ENCODE measurements around the gene KLHL40.

KLHL40 gene

DNA sequence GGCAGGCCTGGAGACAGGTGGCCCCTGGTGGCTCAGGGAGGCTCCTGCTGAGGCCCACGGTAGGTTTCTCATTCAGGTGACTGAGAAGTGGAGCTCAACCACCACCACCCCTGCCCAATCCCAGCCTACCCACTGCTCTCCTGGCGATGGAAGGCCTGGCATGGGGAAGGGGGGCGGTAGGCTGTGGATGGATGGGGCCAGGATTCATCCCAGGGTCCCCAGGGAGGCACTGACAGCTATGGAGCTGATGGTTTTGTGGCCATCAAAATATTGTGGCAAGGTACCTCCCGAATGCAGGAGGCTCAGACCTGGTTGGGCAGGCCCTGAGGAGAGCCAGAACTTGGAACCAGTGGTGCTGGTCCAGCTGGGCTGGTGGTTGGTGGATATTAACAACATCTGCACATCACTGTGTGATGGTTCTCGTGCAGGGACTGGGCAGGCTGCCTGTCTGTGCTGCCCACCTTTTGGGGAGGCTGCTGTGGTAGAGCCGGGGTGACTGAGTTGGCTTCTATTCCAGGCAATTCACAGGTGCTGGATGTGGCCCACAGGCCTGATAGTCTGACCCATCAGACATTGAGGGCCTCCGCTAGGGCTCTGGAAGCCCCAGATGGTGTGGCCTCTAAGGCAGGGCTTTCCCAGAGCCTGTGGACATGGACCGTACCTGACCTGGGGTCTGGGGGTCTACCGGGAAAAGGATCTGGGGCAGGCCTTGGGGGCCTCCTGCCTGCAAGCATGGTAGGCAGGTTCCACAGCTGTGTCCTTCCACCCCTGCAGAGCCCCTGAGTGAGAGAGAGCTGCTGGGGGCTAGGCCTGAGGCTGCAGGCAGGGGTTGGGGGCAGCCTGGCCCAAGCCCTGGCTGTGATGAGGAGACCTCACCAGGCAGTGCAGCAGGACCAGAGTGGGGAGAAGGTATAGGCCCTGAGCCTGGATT lies 28.4 kb upstream of the KLHL40 start:
- DNase-seq (ENCODE audit: low spot score), result no peak

DNA sequence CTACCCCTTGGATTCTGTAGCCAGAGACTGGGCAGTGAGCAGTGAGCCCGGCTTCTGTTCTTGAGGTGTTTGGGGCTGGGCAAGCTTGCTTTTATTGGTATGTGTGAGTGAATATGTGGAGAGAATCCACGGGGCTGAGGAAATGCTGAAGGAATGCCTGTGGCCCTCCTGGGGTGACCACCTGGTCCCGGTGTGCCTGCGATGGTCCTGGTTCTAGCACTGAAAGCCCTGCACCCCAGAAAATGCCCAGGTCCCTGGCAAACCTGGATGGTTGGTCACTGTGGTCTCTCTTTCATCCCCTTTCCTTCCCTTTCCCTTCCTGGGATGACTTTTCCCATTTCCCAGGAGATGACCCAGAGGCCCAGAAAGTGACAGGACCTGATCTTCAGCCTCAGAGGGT lies 27.7 kb upstream of the KLHL40 start:
- no peak for DNase-seq (ENCODE audit: low spot score)

DNA sequence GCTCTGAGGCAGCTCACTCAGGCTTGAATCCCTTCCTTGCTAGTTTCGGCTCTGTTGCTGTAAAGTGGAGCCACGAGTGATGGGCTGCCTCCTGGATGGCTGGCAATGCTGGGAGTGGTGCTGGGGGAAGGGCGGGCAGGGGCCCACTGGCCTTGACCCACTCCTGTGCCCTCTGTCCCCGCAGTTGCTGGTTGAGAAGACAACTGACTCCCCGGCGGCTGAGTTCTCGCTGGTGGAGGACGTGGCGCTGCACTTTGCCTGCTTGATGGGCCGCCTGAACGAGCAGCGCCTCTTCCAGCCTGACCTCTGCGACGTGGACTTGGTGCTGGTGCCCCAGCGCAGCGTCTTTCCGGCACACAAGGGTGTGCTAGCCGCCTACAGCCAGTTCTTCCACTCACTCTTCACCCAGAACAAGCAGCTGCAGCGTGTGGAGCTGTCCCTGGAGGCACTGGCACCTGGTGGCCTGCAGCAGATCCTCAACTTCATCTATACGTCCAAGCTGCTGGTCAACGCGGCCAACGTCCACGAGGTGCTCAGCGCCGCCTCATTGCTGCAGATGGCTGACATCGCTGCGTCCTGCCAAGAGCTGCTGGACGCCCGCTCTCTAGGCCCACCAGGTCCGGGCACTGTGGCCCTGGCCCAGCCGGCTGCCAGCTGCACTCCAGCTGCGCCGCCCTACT lies 27.1 kb upstream of the KLHL40 start:
- no peak for DNase-seq (ENCODE audit: low spot score)

DNA sequence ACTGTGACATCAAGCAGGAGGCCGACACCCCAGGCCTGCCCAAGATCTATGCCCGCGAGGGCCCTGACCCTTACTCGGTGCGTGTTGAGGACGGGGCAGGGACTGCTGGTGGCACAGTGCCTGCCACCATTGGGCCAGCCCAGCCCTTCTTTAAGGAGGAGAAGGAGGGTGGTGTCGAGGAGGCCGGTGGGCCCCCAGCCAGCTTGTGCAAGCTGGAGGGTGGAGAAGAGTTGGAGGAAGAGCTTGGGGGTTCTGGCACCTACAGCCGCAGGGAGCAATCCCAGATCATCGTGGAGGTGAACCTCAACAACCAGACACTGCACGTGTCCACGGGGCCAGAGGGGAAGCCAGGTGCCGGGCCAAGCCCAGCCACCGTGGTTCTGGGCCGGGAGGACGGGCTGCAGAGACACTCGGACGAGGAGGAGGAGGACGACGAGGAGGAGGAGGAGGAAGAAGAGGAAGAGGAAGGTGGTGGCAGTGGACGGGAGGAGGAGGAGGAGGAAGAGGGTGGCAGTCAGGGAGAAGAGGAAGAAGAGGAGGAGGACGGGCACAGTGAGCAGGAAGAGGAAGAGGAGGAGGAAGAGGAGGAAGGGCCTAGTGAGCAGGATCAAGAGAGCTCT lies 26.5 kb upstream of the KLHL40 start:
- no peak for DNase-seq (ENCODE audit: low spot score)

DNA sequence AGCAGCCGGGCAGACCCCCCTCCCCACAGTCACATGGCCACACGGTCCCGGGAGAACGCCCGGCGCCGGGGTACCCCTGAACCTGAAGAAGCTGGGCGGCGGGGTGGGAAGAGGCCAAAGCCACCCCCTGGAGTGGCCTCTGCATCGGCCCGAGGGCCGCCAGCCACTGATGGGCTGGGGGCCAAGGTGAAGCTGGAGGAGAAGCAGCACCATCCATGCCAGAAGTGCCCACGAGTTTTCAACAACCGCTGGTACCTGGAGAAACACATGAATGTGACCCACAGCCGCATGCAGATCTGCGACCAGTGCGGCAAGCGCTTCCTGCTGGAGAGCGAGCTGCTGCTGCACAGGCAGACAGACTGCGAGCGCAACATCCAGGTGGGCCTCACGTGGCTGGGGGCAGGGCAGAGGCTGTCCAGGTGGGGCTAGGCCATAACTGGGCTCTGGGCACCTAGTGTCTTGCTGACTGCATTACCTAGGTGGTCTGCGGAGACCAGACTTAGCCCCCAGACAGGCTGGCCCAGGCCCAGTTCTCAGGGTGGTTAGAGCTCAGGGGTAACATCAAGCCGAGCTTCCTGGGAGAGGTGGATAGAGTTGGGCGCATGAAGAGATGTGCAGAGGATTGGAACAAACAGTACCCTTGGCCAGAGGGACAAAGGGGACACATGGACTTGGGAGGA lies 25.7 kb upstream of the KLHL40 start:
- no peak for DNase-seq (ENCODE audit: low spot score)

DNA sequence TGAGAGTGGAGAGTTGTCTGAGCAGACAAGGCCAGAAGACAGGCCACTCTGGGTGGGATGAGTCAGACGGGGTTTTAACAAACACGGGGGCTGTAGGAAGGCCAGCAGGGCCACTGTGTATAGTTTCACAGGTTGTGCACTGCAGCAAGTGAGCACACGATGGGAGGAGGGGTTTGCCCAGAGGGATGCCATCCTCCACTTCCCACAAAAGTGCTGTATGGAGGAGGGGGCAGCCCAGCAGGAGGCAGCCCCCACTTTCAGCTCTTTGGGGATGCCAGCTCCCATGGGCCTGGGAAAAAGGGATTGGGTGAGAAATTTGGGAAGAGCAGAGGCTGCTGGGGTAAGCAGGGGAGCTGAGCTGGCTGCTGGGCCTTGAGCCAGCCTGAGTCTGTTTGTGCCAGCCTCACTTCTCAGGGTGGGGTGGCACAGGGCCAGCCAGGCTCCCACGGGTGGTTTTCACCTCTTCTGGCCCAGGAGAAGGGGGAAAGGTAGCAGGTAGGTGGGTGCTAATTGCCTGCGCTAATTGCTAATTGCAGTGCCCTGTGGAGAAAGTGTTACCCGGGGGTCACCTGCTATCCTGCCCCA lies 25.1 kb upstream of the KLHL40 start:
- no peak for DNase-seq (ENCODE audit: low spot score)

DNA sequence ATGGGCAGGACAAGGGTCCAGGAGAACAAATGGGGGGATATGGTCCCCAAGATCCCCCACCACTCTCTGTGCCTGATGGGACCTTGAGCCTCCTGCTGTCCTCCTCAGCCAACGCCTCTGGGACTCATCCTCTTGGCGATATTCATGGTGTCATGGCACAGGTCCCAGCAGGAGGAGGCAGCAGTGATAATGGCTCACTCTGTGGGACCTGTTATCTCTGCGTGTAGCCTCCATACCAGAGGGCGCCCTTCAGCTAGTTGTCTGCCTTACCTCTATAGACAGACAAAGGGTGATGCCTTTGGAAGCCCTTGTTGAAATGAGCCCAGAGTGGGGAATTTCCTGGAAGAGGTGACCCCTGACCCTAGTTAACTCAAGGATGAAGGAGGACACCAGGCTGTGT lies 24.4 kb upstream of the KLHL40 start:
- DNase-seq (ENCODE audit: low spot score), result no peak

DNA sequence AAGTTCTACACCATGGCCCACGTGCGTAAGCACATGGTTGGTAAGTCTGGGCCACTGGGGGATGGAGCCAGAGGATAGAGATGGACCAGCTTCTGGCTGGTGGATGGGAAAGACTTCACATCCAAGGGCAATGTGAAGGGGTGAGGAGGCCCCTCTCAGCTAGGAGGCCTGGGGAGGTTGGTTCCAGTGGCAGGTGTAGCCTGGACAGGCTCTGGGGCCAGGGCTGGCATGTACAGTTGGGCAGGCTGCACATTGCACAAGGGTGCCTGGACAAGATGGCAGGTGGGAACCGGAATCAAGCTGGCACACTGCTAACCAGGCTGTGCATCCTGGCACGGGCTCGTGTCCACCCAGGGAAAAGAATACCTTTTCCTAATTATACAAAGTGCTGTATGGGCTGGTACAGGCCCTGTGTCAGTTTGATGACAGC lies 23.7 kb upstream of the KLHL40 start:
- no peak for DNase-seq (ENCODE audit: low spot score)

DNA sequence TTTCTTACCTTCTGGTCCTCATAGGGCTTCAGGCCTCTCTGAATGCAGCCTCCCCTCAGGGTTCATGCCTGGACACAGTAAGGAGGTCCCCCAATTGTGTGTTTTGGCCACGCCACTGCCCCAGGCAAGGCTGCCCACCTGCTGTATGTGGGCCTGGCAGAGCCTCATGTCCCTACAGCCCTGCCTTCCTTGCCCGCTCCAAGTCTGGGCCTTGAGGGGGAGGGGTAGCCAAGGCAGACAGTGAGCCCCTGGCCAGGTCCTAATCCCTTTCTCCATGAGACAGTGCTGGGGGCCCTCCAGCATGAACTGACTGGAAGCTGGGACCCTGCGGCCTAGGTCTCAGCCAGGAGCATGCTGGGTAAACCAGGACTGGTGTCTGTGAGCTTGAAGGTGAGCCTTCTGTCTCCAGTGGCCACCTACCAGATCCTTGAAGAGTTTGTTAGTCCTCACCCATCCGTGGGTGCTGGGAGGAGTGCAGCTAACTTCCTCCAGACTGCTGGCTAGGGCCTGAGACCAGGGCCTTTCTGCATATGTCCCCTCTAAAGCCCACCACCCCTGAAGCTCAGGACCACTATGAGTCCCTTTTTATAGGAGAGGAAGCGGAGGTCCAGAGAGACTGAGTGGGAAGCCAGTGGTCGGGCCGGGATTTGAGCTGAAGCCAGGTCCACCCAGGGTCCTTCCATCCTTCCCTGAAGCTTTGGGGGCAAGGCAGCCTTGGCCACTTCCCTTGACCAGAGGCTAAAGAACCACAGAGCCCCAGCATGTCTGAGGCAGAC lies 23.1 kb upstream of the KLHL40 start:
- DNase-seq (ENCODE audit: low spot score), result no peak

DNA sequence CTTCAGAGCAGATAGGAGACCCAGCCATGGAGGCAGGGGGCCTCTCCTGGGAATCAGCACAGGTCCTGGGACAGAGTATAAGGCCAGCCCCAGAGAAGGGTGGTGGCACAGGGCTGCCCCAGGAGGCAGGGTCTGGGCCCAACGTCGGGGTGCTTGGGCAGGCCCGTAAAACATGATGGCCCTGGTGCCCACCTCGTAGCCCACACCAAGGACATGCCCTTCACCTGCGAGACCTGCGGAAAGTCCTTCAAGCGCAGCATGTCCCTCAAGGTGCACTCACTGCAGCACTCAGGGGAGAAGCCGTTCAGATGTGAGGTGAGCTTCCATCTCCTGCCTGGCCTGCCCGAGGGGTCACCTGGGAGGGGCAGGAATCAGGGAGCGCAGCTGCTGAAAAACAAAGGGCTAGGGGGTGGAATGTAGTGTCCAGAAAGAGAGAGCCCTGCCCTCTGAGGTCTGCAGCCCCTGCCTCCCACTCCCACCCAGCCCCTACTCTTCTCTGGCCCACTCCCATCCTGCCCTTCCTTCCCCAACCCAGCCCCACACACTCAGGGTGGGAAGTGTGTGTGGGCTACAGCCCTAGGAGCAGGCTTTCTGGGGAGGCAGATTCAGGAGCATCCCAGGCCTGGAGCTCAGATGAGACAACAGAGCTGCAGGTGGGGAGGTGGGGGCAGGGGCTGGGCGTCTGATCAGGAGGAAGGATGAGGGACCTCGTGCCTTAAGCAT lies 22.4 kb upstream of the KLHL40 start:
- no peak for DNase-seq (ENCODE audit: low spot score)

DNA sequence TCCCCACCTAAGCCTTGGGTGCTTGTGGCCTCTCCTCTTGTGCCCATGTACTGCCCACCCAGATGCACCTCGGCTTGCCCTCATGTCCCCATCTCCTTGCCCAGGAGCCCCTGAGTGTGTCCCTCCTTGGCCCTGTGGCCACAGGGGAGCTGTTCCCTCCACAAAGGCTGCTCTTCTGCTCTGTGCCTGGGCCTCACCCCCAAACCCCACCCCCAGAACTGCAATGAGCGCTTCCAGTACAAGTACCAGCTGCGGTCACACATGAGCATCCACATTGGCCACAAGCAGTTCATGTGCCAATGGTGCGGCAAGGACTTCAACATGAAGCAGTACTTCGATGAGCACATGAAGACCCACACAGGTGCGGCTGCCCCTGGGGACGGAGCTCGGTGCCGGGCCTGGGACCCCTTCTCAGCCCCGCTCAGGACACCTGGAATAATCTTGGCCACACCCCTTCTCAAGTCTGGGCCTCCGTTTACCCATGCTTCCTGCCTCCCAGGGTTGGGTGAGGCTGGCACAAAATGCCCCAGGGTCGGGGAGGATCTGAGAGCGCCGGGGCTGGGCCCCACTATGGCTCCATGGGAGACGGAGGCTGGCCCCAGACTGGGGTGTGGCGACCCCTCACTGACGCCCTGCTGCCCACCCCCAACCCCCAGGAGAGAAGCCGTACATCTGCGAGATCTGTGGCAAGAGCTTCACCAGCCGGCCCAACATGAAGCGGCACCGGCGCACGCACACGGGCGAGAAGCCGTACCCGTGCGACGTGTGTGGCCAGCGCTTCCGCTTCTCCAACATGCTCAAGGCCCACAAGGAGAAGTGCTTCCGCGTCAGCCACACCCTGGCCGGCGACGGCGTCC lies 21.5 kb upstream of the KLHL40 start:
- DNase-seq (ENCODE audit: low spot score), result no peak

DNA sequence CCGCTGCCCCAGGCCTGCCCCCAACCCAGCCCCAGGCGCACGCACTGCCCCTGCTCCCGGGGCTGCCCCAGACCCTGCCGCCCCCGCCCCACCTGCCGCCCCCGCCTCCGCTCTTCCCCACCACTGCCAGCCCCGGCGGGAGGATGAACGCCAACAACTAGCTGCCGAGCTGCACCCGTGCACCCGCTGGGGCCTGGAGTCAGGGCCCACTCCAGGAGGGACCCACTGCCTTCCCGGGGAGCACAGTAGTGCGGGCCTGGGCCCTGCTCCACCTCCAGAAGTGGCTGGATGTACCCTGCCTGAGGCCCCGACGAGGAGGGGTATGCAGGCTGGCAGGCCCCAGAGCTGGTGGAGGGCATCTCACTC lies 20.9 kb upstream of the KLHL40 start:
- no peak for DNase-seq (ENCODE audit: low spot score)

DNA sequence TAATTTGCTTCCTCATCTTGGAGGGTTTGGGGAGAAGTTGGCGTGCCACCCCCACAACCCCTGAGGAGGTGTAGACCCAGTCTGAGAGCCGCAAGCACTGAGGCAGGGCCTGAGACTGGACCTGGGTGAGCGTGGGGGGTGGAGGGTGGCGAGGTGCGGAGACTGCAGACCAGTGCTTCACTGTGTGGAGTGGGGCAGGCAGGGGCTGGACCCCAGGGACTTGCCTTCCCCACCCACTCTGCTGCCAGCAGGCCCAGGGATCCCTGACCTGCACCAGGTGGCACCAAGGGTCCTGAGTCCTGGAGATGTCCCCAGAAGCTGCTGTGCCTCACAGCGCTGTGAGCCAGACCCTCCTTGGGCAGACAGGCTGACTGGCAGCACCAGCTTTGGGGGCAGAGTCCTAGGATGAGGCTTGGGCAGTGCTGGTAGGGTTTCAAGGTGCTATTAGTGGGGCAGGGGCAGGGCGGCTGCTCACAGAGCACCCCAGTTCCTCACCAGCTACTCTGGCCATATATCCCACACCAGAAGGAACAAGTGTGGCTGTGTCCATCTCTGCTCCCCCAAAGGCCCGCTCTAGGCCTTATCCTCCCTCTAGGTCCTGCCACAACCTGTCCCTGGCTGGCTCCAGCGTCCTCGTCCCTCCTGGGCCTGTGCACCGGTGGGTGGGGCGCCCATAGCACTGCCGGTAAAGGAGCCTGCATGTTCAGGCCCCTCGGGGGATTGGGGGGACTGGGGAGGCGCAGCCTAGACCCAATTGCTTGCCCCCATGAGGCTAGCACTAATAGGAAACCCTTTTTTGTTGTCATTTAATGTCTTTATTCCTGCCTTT lies 20.1 kb upstream of the KLHL40 start:
- DNase-seq (ENCODE audit: low spot score), result no peak

DNA sequence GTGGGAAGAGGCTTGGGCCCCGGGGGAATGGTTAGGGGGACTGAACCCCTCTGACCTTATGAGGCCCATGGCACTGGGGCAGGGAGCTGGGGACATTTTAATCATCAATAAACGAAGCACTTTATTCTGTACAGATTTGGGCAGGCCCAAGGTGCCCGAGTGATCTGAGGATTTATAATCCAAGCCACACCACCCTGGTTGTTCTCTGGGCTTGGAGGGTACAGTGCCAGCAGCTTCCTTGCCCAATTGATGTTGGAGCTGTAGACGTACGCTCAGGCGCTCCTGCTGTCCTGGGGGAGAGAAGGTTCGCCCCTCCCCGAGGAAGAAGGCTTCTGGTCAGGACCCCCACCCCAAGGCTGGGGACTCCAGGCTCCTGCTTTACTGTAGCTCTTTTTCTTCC lies 19.3 kb upstream of the KLHL40 start:
- DNase-seq (ENCODE audit: low spot score), result no peak

DNA sequence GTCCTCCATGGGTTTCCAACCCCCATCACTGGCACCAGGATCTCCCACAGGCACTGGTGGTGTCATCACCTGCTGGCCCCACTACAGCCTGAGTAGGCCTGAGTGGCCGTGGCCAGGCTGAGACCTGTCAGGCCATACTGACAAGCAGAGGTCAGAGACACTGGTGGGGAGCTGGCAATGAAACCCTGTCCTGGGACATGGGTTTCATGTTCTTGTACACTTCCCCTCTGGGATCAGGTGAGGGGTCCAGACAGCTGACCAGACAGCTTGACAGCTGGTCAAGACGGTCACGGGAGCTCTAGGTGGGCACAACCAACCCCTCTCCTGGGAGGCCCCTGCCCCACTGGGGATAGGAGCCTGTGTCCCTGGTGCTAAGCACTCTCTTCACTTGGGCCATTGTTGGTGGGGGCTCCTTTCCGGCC lies 18.7 kb upstream of the KLHL40 start:
- DNase-seq (ENCODE audit: low spot score), result no peak

DNA sequence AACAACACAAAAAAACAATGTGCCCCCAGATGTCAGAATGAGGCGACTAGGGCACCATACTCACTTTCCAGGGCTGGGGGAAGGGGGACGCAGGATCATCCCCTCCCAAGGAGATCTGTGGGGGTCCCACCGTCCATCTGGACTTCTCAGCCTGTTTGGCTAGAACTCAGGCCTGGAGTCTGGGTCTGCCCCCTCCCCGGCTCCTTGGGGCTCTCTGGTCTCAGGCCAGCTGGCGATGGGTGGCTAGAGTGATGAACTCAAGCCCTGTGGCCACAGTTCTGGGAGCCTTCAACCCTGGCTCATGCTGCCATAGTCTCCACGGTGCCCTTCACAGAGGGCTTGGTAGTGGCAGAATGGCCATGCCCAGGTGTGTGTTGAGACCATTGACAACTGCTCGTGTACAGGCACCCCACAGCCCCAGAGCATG lies 18.2 kb upstream of the KLHL40 start:
- DNase-seq (ENCODE audit: low spot score), result no peak

DNA sequence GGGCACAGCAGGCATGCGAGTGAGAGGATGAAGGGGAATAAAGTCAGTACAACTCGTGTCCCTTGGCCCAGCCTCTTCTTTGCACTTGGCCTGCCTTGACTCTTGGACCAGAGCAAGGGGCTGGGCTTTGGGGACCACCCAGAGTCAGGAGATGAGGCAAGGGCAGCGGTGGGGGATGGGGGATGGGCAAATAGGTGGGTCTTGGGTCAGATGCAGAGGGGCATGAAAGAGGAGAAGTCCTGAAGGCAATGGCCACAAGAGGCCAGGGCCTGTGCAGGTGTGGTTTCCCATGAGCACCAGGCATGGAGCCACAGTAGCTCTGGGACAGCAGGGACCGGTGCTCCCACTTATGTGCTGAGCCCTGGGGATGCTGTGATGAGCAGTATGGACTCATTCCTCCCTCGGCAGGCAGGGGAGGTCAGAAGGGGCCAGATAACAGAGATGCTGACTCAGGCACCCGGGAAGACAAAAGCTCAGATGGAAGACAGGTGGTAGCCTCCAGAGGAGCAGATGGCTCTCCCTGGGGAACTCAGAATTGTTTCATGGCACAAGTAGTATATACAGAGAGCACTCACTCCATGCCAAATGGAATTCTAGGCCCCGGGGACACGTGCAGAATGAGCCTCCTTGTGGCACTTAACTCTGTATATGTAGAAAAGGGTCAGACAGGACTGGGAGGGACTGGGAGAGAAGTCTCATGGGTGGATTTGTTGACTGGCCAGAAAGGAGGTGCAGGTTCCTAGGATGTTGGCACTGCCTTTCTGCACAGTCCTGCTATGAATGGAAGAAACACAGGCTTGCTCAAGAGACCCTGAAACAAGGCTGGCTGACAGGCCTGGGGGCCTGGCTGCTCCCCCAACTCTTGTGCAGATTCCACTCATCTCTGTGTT lies 17.6 kb upstream of the KLHL40 start:
- no peak for DNase-seq (ENCODE audit: low spot score)

DNA sequence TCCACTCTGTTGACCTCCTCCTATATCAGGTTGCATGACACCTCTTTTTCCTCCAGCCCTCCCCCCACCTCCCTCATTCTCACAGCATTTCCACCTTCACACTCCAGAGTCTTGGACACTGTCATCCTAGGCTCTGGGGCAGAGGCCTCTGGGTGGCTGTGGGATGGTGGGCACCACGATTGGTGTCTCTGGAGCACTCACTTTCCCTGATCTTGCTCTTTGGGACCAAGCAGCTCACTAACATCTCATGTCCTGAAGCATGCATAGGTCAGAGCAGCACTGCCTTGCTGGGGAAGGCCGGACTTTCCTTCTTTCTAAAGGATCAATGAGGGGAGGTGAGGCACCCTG lies 16.9 kb upstream of the KLHL40 start:
- no peak for DNase-seq (ENCODE audit: low spot score)

Measured in CD4-positive, alpha-beta T cell treated with Interleukin-6 at 100 ng/mL for 8 hours (primary cell).